GM23338 (cell line): ENCODE measurements around the gene ABCC5.

Experiments used
- CREB1 ChIP-seq: fragments of 250-450 bp; sonication (Bioruptor Pico); IDR thresholded peaks from 2 replicates; pipeline ENCODE4 v1.5.0; 2020; ENCODE audit warnings: low read depth, mild to moderate bottlenecking, moderate library complexity
- CTCF ChIP-seq, 2 experiments: fragments of 200-600 bp in 1 of 2; sonication (generic) in 1 of 2; conservative IDR thresholded peaks; 2 replicates each; pipeline versions ENCODE4 v1.5.1 to v1.6.1; 2016 to 2017; ENCODE audit warnings: antibody characterized with exemption in 2 of 2, low read depth in 2 of 2, mild to moderate bottlenecking in 2 of 2, moderate library complexity in 1 of 2
- EZH2 ChIP-seq: fragments of 200-600 bp; sonication (generic); IDR thresholded peaks from one replicate; pipeline ENCODE4 v1.8.0; 2017; ENCODE audit warnings: antibody characterized with exemption, mild to moderate bottlenecking, low read depth; ENCODE audit not compliant: unreplicated experiment
- EZH2phosphoT487 ChIP-seq: fragments of 200-600 bp; sonication (generic); IDR thresholded peaks from one replicate; pipeline ENCODE4 v1.8.1; 2018; ENCODE audit warnings: antibody characterized with exemption; ENCODE audit not compliant: unreplicated experiment
- JUNB ChIP-seq: IDR thresholded peaks from one replicate; pipeline ENCODE4 v1.6.1; 2016; ENCODE audit warnings: antibody characterized with exemption; ENCODE audit not compliant: unreplicated experiment
- POLR2AphosphoS5 ChIP-seq: IDR thresholded peaks from 2 replicates; pipeline ENCODE4 v1.6.1; 2016; ENCODE audit warnings: antibody characterized with exemption, low read depth
- REST ChIP-seq: IDR thresholded peaks from one replicate; pipeline ENCODE4 v1.6.1; 2018; ENCODE audit warnings: antibody characterized with exemption; ENCODE audit not compliant: unreplicated experiment

DNA sequence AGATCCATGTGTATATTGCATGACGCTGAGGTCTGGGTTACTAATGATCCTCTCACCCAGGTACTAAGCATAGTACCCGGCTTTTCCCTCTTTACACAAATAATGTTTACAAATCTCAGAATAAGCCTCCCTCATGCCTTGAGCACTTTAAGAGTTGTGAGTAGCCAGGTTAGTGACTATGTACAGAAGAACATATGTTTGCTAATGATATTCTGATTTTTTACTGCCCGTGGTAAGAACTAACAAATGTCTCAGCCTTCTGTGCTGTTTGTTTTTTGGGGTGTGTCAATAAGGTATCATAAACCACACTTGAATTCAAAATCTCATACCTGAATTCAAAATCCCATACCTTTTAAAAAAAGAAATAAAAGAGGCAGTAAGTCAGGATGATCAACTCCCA is 59.5 kb downstream of the ABCC5 start:
- TF ChIP-seq CTCF (conservative IDR thresholded peaks at IDR 0.05; ENCODE audit: low read depth in 2 of 2), result no peak
- no peak for TF ChIP-seq EZH2
- TF ChIP-seq EZH2phosphoT487, result no peak
- no peak for TF ChIP-seq JUNB
- TF ChIP-seq POLR2AphosphoS5, result no peak
- TF ChIP-seq CREB1 (CRISPR knock-in tag), result no peak
- no peak for TF ChIP-seq REST
